ENCODE data around the gene ABR.

DNA sequence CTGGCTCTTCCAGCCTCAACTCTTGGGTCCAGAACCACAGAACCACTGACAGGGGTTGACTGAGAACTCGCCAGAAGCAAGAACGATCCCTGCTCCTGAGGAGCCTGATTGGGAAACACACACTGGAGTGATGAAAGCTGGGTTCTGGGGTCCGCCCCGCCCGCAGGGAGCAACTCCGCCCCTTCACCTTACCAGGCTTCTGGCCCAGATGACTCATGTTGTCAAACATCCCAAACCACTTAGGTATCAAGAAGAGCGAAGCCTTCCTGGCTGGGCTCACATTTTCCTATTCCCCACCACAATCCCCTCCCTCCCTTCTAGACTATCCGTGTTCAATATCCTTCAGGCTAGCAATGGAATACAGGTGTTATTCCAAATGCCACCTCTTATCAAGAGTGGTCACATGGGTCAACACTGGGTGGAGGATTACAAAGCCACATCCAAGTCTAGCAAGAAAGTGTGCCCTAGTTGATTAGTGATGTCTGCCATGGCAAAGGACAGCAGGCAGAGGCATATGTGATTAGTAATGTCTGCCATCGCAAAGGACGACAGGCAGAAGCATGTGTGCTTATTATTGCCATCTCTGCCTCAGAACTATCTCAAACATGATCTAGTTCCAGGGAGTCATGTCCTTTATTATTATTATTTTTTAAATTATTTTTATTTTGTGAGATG is 112.4 kb downstream of the ABR start:
- TF ChIP-seq, protein P1, sequence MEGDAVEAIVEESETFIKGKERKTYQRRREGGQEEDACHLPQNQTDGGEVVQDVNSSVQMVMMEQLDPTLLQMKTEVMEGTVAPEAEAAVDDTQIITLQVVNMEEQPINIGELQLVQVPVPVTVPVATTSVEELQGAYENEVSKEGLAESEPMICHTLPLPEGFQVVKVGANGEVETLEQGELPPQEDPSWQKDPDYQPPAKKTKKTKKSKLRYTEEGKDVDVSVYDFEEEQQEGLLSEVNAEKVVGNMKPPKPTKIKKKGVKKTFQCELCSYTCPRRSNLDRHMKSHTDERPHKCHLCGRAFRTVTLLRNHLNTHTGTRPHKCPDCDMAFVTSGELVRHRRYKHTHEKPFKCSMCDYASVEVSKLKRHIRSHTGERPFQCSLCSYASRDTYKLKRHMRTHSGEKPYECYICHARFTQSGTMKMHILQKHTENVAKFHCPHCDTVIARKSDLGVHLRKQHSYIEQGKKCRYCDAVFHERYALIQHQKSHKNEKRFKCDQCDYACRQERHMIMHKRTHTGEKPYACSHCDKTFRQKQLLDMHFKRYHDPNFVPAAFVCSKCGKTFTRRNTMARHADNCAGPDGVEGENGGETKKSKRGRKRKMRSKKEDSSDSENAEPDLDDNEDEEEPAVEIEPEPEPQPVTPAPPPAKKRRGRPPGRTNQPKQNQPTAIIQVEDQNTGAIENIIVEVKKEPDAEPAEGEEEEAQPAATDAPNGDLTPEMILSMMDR (IDR thresholded peaks at IDR 0.05; ENCODE audit: low read depth, low read length, missing input control): no peak
- TF ChIP-seq FOXA1 (IDR thresholded peaks at IDR 0.05) (no peak), JUND (IDR thresholded peaks at IDR 0.05) (no peak), TAF1 (conservative IDR thresholded peaks at IDR 0.05) (no peak), EGR1 (IDR thresholded peaks at IDR 0.05; ENCODE audit: low read depth in 2 of 2) (no peak), RAD21 (IDR thresholded peaks at IDR 0.05) (no peak), ATF3 (IDR thresholded peaks at IDR 0.05) (no peak), SP1 (IDR thresholded peaks at IDR 0.05) (no peak), YY1 (IDR thresholded peaks at IDR 0.05) (no peak), RXRA (IDR thresholded peaks at IDR 0.05) (no peak)
- TF ChIP-seq, protein P2, sequence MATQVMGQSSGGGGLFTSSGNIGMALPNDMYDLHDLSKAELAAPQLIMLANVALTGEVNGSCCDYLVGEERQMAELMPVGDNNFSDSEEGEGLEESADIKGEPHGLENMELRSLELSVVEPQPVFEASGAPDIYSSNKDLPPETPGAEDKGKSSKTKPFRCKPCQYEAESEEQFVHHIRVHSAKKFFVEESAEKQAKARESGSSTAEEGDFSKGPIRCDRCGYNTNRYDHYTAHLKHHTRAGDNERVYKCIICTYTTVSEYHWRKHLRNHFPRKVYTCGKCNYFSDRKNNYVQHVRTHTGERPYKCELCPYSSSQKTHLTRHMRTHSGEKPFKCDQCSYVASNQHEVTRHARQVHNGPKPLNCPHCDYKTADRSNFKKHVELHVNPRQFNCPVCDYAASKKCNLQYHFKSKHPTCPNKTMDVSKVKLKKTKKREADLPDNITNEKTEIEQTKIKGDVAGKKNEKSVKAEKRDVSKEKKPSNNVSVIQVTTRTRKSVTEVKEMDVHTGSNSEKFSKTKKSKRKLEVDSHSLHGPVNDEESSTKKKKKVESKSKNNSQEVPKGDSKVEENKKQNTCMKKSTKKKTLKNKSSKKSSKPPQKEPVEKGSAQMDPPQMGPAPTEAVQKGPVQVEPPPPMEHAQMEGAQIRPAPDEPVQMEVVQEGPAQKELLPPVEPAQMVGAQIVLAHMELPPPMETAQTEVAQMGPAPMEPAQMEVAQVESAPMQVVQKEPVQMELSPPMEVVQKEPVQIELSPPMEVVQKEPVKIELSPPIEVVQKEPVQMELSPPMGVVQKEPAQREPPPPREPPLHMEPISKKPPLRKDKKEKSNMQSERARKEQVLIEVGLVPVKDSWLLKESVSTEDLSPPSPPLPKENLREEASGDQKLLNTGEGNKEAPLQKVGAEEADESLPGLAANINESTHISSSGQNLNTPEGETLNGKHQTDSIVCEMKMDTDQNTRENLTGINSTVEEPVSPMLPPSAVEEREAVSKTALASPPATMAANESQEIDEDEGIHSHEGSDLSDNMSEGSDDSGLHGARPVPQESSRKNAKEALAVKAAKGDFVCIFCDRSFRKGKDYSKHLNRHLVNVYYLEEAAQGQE (IDR thresholded peaks at IDR 0.05): no peak
- TF ChIP-seq, protein P3, sequence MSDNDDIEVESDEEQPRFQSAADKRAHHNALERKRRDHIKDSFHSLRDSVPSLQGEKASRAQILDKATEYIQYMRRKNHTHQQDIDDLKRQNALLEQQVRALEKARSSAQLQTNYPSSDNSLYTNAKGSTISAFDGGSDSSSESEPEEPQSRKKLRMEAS (IDR thresholded peaks at IDR 0.05): no peak
- TF ChIP-seq, protein P4, sequence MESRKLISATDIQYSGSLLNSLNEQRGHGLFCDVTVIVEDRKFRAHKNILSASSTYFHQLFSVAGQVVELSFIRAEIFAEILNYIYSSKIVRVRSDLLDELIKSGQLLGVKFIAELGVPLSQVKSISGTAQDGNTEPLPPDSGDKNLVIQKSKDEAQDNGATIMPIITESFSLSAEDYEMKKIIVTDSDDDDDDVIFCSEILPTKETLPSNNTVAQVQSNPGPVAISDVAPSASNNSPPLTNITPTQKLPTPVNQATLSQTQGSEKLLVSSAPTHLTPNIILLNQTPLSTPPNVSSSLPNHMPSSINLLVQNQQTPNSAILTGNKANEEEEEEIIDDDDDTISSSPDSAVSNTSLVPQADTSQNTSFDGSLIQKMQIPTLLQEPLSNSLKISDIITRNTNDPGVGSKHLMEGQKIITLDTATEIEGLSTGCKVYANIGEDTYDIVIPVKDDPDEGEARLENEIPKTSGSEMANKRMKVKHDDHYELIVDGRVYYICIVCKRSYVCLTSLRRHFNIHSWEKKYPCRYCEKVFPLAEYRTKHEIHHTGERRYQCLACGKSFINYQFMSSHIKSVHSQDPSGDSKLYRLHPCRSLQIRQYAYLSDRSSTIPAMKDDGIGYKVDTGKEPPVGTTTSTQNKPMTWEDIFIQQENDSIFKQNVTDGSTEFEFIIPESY (IDR thresholded peaks at IDR 0.05): no peak

Measured in liver (tissue), 3 donors.